HG03521 (cell line): ENCODE data around the gene GABBR1.

Experiments
- ATAC-seq: cut with Tn5 transposase; IDR thresholded peaks from one replicate; pipeline ENCODE4 v1.9.1; 2021; ENCODE audit warnings: mild to moderate bottlenecking, moderate library complexity; ENCODE audit not compliant: unreplicated experiment

GABBR1 gene

DNA sequence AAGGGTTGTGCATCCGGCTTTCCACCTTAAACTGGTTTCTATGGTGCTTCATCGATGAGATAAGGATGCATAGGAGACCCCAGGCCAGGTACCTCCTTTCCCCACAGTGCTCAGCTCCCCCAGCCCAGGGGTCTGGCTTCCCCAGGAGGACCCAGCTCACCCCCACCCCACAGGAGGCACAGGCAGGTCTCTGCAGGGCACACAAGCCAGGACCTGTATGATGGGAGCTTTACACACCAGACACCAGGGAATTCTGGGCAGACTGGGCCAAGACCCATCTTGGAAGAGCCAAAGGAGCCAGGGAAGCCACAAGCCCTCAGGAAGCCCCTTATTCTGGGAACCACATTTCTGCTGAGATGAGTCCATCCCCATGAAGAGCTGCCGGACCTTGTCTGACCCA, 103.0 kb downstream of the GABBR1 start:
- ATAC-seq = no peak

DNA sequence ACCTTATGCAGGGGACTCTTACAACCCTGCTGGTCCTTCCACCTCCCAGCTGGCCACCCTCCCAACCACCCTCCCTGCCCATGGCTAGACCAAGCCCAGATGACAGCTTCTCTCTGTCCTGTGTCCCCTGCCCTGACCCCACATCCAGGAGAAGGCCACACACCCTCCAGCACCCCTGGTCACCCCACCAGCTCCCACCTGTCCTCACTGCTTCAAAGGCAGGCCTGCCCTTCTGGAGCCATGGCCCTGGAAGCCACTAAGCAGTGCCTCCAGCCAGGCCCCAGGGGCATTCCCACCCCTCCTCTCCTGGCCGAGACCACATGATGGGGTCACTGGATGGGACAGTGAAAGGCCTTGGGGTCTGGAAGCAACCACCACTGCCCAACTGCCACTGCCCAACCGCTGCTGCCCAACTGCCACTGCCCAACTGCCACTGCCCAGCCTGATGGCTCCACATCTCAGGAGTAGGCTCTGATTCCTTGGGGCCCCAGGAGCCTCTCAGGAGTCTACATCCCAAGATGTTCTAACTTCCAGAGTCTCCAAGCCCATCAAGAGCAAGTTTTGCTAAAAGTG, 103.9 kb downstream of the GABBR1 start:
- ATAC-seq = no peak

DNA sequence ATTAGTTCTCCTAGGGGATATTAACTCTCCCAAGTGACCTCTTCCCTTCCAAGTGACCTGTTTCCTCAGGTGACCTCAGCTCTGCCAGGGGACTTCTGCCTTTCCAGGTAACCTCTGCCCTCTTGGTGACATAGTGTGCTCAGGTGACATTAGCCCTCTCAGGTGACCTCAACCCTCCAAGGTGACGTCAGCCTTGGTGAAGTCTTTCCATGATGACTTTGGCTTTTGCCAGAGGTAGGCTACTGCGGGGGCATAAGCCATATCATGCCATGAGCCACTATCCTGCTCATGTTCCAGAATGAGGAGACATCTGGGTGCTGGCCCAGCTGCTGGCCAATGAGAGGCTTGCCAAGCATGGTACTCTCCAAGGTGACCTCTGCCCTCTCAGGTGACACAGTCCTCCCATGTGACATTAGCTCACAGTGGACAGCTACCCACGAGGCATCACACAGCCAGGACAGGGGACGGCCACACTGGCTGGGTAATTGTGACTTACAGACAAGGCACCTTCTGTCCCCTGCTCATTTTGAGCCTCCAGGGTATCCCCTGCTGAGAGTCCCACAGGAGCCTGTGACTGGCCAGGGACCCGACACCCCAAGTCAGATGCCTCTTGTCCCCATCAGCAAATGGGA, 104.6 kb downstream of the GABBR1 start:
- ATAC-seq = no peak

DNA sequence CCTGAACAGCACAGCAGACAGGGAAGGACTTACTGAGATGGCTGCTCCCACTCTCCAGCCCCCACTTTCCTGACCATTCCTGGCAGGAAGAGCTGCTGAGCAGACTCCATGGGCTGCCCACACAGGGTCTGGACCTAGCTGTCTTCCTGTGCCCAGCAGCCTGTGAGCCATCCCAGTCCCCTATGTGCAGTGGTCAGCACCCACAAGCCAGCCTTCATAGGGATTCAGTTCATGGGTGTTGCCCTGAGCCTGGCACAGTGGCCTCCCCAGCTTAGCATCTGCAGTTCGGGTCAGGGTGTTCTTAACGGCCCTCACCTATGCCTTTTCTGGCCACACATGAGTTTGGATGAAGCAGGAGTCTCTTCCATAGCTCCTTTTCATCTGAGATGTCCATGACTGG, 105.4 kb downstream of the GABBR1 start:
- ATAC-seq = no peak

DNA sequence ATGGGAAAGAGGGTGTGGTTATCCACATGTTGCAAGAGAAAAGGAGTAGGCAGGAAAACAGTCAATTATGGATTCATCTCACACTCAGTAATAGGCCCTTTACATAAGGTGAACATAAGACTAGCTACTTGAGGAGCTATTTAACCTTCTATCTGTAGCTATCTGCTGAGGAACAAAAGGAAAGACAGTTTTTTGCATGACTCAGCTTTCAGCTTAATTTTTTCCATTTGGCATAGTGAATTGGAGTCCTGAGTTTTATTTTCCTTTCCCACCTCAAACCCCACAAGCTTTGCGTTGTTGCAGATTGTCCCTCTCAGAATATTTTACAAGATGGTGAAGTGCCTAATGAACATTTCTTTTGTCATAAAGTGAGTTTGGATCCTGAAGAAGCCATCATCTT, 105.9 kb downstream of the GABBR1 start:
- ATAC-seq = no peak

DNA sequence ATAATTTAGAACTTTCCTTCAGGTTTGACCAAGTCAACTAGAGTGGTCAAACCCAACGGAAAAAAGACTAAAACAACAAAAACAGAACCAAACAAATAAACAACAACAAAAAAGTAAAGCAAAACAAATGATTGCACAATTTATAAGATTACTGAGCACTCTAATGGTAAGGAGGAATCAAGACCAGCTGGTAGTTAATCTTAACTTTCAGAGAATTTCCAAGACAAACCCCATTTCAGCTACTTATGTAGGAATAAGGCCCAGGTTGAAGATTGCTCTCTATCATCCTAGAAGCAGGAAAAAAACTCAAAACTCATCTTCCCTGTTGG, 107.7 kb downstream of the GABBR1 start:
- no peak for ATAC-seq

DNA sequence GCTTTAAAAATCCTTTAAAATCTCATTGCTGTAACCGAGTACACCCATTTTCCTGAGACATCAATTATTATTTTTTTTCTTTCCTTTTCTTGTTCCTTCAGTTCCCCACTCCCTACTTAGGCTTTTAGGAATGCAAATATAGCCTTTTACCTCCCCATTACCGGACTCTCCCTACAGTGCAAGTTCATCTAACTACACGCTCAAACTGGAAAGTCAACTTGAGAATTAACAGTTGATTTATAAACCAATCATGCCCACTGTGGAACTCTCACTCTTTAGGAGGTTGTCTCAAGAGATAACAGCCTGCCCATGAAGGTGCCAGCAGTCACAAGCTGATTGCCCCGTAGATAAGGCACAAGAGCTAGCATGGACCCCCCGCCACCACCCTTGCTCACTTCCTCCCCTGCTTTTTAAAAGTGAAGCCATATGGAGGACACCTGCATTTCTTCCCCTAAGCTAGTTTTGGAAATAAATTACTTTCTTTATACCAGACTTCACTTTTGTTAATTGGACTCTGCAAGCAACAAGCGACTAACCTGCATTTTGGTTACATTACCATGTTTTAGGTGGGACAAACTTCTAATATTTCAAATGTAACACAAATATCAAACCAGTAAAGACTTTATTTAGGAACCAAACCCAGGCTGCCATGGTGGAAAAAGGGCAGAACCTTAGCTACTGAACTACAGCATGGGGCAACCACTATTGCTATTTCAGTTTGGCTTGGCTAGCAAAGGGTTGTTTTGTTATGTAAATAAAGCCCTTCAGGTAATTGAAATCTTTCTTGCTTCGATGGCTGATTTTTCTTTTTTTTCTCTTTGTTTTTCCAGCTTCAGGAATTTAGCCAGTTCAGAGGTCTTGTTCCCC, 108.3 kb downstream of the GABBR1 start:
- ATAC-seq = no peak

DNA sequence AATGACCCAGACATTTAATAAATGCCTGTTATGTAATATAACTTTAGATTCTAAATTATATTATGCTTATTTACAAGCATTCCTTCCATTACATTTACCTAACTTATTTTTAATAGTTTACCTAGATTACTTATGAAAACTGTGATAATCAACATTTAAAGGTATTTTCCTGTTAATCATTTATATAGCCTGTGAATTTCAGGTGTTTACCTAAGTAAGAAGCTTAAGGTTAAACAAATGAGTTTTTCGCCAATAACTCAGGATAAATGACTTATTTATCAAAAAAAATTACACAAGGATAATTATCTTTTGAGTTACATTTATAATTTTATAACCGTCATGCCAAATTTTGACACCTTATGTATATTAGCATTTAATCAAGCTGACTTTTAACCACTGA, 108.9 kb downstream of the GABBR1 start:
- no peak for ATAC-seq

DNA sequence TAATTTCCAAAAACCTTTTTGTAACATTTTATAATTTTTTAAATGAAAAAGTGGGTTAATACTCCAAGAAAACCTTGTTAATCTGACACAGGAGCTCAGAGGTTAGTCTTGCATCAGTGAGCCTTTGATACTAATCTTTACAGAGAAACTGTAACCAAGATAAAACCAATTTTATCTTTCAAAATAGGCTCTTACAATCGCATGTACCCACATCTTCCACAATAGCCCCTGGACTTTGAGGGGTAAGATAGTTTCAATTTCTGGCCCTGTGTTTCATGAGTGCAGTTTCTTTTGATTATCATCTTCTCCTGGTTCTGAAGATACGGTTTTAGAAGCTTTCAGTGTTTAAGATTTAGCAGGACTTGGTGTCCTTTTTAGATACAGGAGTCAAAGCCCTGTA, 110.8 kb downstream of the GABBR1 start:
- no peak for ATAC-seq

DNA sequence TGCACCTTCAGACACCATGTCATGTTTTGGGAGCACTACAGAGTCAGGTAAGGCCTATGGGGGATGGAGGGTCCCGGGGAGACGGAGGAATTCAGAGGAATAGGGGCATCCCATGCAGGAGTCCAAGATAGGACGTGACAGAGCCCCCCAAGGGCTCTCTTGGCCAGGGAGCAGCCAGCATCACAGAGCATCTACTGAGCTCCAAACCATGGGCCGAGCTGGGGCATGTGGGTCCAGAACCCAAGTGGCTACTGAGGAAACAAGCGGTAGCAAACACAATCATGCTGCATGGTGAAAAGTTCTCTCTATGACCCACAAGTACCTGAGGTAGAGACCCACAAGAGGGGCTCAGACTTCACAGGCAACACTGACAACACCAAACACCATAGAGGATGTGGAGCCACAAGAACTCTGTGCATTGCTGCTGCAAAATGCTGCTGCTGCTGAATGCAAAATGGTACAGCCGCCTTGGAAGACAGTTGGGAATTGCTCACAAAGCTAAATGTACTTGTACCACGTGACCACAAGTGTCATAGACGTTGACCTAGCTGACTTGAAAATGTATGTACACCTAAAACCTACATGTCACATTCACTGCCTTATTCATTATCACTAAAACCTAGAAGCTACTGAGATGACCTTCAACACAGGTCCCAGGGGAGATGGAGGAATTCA, 111.8 kb downstream of the GABBR1 start:
- ATAC-seq = no peak

DNA sequence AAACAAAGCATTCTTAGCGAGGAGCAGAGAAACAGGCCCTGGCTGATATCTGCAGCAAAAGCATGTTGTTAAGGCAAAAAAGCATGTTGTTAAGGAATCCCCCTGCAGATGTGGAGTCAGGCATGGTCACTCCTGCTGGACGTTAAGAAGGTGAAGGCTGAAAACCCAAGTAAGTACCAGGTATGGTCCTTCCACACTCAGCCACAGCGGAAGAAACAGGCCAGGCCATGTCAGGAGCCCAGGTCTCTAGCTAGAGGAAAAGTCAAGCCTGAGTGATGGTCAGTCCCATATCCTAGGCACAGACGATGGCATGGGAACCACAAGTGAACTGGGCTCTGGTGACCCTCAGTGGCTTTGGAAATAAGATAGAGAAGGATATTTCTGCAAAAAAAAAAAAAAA, 112.8 kb downstream of the GABBR1 start:
- ATAC-seq = no peak

DNA sequence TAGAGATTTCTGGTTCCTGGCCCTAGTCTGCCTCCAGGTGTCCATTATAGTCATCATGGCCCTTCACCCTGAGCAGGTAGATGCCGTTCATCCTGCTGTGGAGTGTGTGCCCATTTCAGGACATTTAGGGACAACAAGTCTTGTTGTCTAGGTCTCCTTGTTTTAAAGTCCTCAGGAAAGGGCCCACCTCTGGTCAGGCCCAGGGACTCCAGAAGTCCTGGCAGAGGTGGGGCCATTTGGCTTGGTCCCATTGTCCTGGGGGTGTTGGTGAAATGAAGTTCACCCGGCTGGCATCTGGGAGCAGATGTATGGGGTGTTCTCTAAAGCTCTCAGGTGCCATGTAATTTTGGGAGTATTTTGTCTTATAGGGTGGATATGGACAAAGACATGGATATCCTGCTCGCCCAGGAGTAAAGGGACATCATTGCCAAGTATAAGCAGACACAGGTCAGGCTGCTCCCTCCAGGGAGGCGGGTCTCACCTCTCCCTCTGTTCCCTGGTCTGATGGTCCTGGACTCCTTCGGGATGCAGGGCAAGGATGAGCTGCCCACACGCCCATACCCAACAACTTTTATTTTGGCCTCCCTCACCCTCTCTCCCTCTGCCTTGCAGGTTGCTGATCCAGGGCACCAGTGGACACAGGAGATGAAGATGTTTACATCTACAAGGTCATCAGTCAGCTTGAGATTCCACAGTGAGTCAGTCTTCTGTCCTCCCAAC, 113.5 kb downstream of the GABBR1 start:
- no peak for ATAC-seq

DNA sequence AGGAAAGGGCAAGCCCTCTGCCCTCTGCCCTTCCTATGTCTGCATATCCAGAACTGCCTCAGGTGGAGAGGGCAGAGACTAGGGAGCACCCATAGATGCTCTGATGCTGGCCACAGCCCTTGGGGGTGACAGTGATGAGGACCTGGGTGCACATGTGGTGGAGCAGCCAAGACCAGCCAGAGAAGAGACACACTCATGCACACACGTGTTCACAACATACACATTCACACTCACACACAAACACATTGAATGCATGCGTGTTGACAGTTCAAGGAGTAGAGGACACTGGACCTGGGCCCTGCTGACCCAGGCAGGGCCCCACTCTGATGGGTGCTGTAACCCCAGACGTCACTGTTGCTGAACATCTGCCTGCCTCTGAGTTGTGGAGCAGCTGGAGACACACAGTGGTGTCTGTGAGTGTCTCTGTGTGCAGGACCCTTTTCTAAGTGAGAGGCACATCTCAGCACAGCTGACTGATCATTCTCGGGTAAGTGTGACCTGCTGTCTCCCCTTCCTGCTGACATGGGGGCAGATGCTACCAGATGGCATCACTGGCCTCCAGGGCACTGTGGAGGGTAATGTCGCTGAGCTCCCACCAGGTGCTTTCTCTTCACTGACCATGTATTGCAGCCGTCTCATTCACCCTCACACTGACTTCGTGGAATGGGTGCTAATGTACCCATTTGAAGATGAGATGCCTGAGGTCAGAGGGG, 115.1 kb downstream of the GABBR1 start:
- ATAC-seq = no peak

DNA sequence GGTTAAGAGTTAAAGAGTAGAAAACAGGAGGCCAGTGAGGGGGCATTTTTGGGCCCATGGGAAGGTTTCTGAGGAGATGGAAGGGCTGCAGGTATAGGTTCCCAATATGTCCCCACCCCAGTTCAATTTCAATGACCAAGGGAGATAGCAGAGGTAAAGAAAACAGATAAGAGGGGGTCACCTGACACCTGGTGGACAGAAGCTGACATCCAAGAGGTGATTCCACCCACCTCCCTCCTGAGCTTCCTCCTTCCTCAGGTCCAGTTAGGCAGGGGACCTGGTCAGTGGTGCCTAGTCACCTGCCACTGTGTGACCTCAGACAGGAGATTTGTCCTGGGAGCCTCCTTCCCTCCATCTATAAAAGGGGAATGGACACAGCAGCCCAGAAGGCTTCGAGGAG, 115.7 kb downstream of the GABBR1 start:
- no peak for ATAC-seq

DNA sequence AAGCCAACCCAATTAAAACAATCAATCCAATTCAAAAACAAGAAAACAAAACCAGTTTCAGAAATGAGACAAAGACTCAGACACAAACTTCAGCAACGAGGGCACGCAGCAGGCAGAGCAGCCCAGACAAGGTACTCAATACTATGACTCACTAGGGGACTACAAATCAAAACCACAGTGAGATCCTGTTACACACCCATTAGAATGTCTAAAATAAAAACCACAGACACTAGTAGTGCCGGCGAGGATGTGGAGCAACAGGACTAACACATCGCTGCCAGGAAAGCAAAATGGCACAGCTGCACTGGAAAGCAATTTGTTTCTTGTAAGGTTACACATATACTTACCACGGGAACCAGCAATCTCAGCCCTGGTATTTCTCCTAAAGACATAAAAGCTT, 116.9 kb downstream of the GABBR1 start:
- ATAC-seq = no peak

DNA sequence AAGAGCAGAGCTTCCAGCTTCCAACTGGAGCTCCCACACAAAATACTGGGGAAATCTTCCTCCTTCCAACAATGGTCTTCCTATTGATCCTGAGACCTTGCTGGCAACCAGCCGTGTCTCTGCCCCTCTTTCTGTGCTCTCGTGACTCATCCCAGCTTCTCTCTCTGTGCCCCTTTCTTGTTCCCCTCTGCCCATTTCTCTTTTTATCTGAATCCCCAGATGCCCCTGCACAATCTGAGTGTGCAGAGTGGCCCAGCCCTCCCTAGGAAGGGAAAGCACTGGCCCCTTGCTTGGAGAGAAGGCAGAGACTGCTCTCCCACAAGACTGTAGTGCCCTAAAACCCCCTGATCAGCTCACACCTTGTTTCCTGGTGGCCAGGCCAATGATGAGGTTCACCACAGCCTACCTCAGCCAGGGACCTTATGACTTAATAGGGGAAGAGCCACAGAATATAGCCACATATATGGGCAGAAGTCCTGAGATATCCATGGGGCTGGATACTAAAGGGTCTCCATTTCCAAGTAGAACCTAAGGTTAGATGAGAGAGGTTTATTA, 122.2 kb downstream of the GABBR1 start:
- no peak for ATAC-seq

DNA sequence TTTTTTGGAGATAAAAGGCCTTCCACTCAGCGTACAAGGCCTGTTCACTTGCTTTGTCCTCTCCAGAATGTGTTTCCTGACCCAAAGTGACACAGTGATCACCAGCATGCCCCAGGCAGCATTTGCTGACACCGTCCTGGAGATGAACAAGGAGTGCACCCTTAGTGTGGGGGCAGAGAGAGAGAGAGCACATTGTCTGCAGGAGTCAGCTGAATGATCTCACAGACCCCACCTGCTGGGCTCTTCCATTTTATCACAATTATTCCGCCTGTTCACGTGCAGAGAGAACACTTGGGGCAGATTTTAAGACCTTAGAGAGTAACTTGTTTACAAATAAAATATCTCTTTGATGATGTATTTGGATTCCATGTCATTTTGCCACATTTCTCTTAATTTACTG, 122.8 kb downstream of the GABBR1 start:
- ATAC-seq = no peak
